ENCODE measurements around the gene FAM174B.

FAM174B gene

DNA sequence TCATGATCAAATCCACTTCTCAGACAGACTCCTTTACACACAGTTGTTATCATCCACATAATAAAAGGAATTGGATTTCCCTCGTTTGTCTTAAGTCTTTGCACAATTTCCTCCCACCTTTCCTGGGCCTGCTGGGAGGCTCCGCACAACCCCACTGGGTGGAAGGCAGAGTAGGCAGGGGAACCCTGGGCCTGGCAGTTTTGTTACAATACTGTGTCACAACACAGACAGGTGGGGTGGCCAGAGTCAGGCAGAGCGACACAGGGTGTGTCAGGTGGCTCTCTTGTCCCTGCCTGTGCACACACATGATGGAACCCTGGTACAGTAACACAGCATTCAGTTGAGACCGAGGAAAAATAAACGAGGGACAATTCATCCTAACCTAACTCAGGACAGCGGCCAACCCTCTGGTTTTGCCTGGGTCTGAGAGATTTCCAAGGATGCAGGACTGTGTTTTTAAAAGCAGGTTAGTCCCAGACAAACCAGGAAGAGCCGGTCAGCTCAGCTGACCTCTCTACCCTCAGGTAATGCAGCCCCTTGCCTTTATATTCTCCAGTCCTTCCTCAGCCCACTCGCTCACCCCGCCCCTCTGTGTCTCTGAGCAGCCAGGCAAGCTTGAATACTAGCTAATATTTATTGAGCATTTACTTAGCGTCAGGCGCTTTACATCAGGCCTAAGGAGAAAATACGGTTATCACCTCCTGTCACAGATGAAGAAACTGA lies 8.8 kb upstream of the FAM174B start:
- DNase-seq, result no peak

DNA sequence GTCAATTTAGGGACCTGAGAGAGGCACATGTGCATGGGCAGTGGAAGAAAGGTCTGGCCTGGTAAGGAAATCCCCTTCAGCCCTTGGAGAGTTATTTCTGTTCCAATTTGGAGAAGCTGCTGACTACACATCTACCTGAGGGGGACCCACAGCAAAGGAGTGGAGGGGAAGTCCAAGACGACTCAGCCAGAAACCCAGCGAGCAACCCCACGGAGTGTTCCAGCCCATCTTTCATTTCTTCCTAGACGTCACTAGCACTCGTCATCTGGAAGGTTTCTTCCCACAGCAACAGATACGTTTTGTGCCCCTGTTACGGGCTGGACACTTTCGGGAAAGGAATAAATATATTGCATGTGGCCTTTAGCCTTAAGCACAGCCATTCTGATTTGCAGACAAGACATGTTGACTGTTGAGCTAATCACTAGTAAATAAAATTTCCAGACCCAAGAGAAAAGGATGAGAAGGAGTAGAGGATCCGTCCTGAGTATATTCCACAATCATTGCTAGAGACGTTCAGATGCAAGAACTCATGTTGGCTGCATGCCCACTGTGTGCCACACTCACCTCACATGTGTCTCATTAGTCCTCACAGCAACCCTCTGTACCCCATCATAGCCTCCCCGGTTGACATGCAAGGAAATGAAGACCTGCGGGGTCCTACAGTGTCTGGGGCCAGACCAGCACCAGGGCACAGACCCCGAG lies 7.8 kb upstream of the FAM174B start:
- DNase-seq, result no peak

DNA sequence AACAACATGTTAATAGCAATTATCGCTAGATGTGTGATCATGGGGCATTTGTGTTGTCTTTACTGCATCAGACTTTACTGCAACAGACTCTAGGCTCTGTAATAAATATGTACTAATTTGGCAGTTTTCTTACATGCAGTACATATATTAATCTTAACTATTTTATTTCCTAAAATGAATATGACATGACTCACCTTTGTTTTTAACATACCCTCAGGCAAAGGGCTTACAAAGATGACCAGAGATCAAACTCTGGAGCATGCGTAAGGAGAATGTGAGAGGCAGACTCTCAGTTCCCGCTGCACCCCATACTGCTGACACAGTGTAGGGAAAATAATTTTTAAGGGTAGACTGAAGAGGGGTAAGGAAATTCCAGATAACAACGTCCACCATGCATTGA lies 7.2 kb upstream of the FAM174B start:
- DNase-seq, result no peak

DNA sequence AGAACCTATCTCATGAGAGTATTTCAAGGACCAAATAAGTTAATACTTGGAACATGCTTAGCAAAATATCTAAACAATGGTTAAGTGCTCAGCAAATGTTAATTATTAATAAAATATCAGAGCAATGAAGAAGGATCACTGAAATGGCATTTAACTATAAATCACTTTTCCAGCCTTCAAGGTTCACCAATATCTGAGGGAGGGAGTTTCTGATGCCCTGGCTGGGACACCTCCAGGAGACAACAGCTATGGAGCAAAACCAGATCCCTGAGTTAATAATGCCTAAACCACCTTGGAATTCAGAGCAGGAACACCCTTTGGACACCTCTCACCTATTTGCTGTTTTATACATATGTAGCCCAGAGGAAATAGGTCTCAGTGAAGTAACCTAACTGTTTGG lies 6.4 kb upstream of the FAM174B start:
- DNase-seq, result no peak

DNA sequence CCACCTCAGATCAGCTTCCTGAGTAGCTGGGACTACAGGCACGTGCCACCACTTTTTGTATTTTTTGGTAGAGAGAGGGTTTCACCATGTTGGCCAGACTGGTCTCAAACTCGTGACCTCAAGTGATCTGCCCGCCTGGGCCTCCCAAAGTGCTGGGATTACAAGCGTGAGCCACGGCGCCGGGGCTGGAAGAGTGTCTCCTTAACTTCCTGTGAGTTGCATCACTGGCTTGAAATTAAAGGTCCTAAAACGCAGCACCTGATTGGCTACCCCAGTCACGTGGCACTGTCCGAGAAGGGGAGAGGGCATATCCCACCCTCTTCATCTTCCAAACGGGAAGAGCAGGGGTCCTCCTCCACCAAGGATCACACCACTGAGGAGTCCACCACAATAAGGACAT lies 5.5 kb upstream of the FAM174B start:
- no peak for DNase-seq

DNA sequence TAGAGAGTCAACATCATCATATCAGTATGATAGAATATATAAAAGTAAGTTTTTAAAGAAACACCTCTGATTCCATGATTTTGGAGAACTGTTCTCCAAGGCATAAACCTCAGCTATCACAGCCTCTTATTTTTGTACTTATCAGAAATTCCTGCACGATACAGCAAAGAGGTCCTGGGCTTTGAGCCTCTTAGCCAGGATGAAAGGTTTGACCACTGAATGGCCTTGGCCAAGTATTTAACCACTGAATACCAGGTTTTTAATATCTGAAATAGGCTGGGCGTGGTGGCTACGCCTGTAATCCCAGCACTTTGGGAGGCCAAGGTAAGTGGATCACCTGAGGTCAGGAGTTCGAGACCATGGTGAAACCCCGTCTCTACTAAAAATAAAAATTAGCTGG lies 1.9 kb upstream of the FAM174B start:
- DNase-seq, result no peak

DNA sequence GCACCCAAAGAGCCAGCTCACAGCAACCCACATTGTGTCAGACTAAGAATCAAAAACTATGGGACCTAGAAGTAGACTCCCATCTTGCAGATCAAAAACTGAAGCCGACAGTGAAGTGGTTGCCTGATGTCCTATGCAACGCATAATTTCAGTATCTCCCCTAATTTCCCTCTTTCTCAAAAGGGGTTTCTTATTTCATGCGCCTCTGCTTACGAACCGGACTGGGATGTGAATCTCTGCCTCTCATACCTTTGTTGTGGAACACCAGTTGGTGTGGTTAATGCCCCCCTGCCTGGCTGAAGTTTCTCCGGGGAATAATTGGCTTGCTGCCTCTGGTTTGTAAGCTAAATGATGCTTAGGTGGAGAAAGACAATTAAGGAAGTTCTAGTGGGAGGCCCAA lies 514 bp upstream of the FAM174B start:
- DNase-seq, result no peak

DNA sequence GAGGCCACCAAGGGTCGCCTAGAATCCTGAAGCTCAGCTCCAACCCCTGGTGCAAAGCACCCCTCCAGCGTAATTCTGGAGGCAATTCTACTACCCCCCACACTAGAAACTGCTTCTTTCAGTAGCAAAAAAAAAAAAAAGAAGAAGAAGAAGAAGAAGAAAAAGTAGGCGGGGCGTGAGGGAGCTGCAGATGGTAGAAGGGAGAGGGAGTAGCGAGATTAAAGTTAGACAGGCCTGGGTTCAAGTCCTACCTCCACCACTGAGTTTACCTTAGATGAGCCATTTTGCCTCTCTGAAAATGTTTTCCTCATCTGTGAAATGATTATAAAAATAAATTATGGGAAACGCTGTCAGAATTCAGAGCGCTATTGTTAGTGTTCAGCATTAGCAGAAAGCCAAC lies 913 bp downstream of the FAM174B start:
- DNase-seq, result peak; percentile 37

DNA sequence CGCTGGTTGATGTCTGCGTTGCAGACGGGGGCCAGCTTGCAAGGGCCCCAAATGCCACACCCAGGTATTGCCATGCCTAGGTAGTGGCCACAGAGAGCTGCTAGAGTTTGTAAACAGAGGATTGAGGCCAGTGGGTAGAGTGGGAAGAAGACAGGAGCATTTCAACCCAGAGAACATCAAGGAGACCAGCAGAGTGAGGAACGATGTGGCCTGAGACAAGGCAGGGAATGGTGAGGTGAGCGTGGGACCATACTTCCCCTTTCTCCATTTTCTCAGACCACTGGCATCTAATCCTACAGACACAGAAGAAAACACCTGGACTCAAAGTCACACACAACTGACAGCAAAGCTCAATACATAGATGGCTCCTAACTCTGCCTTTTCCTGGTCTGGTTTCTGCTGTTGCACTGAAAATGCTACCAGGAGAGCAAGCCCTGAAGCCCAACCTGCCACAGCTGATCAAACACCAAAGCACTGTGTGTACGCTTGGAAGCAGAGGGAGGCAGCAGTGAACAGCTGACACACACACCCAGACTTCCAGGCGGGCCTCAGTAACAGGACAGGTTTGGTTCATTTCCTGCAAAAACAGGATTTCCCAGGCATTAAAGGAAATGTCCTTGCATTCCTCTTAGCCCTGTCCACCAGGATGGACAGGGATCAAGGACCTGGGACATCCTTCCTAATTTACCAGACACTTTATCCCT lies 1.6 kb downstream of the FAM174B start:
- DNase-seq, result peak; percentile 83

DNA sequence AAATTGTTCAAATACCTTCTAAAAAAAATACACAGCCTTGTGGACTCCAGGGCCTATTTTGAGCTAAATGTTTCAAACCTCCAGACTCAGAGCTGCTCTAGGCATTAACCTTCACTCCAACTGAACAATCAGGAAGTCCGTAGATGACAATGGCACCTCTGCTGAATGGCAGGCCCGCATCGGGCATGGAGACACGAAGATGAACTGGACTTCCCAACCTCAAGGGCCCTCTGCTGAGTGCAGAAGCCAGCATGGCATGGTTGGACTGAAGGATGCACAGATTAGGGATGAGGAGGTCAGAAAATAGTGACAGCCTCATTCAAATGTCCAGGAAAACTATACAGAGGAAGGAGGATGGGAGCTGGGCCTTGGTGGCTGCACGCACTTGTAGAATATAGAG lies 2.2 kb downstream of the FAM174B start:
- no peak for DNase-seq

DNA sequence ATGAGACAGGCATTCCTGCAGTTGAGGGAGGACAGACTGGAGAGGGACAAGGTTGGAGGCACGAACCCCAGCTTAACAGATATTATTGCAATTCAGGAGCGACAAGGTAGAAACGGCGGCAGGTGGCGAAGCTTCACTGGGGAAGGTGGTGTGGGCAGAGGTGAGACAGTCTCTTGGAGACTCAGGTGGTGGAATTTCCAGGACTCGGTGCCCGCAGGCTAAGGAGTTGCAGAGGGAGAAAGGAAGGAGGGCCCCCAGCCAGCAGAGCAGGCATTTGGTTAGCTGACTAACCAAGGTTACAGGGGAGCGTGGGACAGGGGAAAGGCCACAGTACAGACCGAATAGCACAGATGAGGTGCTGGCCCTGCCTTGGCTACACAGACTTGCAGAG lies 3.0 kb downstream of the FAM174B start:
- DNase-seq, result no peak

DNA sequence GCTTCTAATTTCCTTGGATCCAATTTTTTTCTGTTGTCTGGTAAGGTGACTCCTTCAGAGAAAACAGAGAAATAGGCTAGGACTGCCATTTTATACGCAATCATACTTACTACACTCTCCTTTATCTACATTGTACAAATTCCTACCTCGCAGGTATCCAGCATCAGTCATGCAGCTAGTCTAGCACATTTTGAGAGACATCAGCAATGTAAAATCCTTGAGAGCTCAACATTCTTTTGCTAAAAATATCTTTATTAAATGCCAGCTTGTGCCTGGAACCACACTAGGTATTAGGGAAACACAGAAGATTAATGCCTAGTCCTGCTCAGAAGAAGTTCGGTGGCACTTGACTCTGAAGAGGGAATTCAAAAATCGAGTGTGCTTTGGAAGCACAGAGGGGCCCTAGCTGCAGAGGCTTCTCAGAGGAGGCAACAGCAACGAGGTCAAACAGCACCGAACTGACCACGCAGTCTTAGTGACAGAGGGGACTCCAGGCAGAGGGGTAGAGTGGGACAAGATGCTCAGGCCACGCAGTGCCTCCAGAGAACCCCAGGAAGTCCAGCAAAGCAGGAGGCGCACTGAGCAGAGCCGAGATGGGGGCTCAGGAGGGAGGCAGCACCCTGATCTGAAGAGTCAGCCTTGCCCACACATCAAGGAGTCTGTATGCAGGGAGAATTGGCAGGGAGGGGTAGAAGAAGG lies 3.5 kb downstream of the FAM174B start:
- DNase-seq, result no peak

DNA sequence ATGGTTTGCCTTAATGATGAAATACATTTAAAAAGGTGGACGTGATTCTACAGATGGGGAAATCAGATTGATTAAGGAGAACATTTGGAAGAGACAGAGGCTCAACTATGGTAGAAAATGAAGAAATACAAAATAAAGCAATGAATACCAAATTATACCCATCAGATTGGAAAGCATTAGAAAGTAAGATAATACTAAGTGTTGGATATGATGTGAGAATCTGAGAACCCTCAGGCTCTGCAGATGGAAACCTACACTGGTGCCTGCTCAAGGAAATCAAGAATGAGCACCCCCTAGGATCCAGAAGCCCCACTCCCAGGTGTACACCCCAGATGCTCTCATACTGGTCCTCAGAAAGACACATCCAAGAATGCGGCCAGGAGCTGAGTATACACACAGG lies 4.6 kb downstream of the FAM174B start:
- DNase-seq, result no peak

DNA sequence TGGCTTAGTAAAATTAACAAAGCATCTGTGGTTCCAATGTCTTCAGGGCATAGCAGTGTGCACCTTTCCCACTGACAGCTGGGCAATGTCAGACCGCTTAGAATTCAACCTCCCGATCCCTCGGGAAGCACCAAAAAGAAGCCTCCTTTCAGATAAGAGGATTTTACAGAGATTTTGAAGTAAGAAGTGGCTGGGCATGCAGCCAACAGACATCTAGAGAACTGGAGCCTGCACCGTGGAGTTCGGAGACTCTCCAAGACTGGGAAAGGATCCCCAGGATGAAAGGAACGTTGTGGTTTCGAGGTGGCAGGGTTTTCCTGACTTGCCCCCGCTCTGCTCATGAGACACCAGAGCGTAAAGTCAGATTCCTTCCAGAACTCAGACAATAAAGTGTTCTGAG lies 5.3 kb downstream of the FAM174B start:
- no peak for DNase-seq

DNA sequence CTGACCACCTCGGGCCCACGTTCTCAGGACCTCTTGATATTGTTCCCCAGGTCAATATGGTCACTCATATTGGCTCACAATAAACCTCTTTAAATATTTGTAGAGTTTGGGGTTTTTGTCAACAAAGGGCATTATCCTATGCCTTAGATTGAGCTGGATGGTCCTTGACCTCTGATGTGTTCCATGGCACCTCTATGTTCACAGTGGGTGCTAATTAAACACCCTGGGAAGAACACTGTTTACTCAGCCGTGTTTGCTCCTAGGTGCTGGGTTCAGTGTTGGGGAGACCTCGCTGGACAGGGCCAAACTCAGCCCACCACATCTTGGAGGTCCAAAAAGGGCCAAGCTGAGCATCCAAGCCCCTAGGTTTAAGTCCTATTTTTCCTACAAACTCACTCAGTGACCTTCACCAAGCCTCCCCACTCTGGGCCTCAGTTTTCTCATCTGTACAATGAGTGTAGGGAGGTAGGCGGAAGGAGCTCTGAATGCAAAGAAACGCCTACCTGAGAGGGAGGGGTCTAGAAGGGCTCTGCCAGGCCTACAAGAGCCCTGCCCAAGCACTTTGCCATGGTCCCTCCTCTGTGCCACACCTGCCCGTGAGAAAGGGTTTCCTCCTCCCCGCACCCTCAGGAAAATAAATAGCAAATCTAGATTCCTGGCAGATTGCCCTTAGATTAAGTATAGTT lies 7.2 kb downstream of the FAM174B start:
- DNase-seq, result peak; percentile 14

DNA sequence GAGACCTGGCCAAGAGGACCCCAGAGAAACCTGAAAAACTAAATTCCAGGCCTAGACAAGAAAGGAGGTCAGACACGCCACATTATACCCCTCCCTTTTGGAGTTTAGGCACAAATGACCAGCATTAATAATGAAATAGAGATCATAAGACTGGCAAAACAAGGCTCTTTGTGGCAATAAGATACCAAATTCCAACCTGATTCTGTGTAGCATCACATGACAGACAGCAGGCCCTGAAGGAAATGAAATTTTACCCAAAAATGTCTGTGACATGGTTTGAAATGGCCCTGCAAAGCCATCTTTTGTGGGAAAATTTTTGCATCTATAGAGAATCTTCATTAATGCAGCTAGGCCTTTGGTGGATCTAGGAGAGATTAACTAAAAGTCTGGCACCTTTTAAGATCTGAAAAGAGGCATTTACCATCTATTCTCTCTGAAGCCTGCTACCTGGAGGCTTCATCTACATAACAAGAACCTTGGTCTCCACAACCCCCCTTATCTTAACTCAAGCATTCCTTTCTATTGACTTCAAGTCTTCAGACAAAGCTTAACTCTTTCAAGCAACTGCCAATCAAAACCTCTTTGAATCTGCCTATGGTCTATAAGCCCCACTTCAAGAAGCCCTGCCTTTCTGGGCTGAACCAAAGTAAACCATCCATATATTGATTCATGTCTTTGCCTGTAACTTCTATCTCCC lies 8.0 kb downstream of the FAM174B start:
- DNase-seq, result no peak

DNA sequence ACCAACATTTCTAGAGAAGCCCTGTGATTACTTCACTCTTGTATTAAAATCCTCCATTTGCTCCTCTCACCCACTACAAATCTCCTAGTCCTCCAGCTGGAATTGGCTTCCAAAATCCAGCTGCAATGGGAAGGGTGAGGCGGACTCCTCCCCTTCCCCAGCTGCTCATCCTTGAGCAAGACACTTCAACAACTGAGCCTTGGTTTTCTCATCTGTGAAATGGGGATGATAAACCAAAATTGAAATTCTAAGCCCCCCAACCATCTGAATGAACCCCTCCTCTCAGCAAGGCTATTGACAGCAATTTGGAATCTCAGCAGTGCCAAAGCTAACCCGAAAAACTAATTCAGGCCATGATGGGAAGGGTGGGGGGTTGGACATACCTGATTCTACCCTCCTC lies 9.4 kb downstream of the FAM174B start:
- DNase-seq, result no peak

DNA sequence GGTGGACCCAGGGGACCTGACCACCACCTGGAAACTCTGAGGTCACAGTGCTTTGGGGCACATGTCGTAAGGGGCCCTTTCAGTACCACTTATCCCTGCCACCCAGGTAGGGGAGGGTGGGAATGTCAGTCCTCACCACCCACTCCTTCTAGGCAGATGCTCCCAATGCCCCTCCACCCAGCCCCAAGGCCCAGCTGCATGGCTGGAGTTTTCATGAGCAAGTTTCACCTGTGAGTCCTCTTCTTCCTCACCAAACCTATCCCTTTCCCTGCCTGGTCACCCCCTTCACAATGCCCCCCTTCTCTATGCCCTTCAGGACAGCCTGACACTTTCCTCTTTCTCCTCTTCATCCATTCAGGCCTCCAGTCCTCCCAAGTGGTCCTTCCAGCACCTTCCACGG lies 9.8 kb downstream of the FAM174B start:
- DNase-seq, result no peak

DNA sequence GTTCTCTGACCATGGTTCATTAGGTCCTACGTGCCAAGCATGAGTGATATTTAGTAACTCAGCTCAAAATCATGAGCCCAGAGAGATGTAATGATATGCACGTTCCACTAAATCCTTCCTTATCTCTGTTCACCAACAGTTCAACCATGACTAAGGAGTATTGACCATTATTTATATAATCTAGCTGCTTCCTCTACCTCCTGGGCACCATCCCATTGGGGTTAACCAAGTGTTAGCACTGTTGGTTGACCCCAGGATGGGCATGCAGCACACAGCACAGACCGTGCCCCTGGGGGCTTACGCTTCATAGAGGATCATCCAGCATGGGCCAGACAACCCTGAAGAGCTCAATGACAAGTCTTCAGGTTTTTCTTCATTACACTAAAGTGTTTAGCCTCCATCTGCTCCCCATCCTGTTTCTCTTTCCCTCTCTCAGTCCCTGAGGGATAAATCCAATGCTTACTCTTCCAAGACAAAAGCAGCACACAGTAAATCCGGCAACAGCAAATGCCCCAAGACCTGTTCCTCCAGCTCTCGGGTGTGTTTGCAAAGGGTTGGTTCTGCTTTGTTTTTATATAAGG lies 10.4 kb downstream of the FAM174B start:
- no peak for DNase-seq

DNA sequence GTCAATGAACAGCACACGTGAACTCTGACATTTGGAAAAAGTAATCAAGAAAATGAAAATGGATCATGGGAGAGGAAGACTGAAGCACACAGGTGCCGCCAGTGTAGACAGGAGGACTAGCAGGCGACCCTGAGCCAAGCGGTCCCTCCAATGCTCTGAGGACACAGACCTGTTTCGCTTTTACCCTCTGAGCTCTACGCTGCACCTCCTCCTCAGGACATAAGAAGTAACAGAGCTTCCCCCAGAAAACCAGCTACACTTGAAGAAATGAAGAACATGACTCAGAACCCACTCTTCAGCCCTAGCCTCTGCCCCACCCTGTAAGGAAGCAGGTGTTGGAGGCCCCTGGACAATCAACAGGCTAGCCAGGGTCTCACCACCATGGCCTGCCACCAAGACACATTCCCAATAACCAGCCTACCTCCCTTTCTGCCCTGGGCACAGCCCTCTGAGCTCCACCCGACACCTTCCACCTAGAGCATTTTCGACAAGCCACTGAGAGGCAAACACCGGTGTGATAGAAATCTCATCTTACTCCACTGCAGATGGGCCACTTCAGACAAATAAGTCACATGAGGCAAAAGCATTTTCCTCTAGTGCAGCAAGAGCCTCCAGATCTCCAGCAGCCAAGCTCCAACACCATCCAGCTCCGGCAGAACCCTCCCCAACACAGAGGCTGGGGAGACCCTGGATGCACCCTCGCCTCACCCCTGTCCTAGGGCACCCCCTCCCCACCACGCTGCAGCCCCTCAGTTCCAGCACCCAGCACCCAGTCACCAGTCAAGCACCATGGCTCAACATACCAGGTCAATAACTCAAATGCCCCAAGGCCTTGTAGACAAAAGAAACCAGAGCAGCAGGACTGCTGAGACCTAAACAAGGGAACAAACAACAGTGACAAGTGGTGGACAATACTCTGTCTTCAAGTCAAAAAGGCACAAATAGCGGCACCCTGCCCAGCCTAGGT lies 11.4 kb downstream of the FAM174B start:
- no peak for DNase-seq

Data from NCI-H1092 treated with DMSO at 0.1 percent for 48 hours (cell line).